SU-DHL-6 (cell line): ENCODE data around the gene ATP23.

Experiments used
- H2AFZ ChIP-seq: fragments of 200-600 bp; sonication (generic); 2 replicates; pipeline ENCODE4 v1.6.1; 2014; ENCODE audit warnings: low read depth, mild to moderate bottlenecking, moderate library complexity, mixed read lengths, antibody characterized with exemption, low read length; ENCODE audit not compliant: severe bottlenecking
- H3F3A ChIP-seq: fragments of 200-600 bp; shearing (Covaris generic); 2 replicates; pipeline ENCODE4 v1.6.0; 2016; ENCODE audit warnings: antibody characterized with exemption, mild to moderate bottlenecking; ENCODE audit not compliant: insufficient read depth
- H3K27ac ChIP-seq: fragments of 200-600 bp; sonication (generic); 2 replicates; pipeline ENCODE4 v1.5.1; 2016; ENCODE audit warnings: low read depth, mild to moderate bottlenecking, low read length, moderate library complexity, mixed read lengths
- H3K27me3 ChIP-seq: fragments of 200-600 bp; sonication (generic), shearing (Covaris generic); 2 replicates; pipeline ENCODE4 v1.6.0; 2014; ENCODE audit warnings: mild to moderate bottlenecking, low read length
- H3K36me3 ChIP-seq: fragments of 200-600 bp; sonication (generic); 2 replicates; pipeline ENCODE4 v1.6.1; 2014; ENCODE audit warnings: mild to moderate bottlenecking, low read length, mixed read lengths
- H3K4me2 ChIP-seq: fragments of 300-600, 200-600 bp; shearing (Covaris generic), sonication (generic); 2 replicates; pipeline ENCODE4 v1.6.0; 2014; ENCODE audit warnings: low read length, low read depth, mild to moderate bottlenecking; ENCODE audit not compliant: poor library complexity, severe bottlenecking
- H3K4me3 ChIP-seq: fragments of 200-600 bp; sonication (generic); 2 replicates; pipeline ENCODE4 v1.5.1; 2014; ENCODE audit warnings: antibody characterized with exemption, low read length, mild to moderate bottlenecking, mixed read lengths; ENCODE audit not compliant: insufficient read depth, poor library complexity, severe bottlenecking
- H3K79me2 ChIP-seq: fragments of 200-600 bp; sonication (generic); 2 replicates; pipeline ENCODE4 v1.6.1; 2014; ENCODE audit warnings: mild to moderate bottlenecking, low read length, moderate library complexity; ENCODE audit not compliant: insufficient read depth
- H3K9ac ChIP-seq: fragments of 200-600 bp; sonication (generic); 2 replicates; pipeline ENCODE4 v1.7.0; 2014; ENCODE audit warnings: mild to moderate bottlenecking, low read length
- H3K9me2 ChIP-seq: fragments of 200-600 bp; sonication (generic); replicated peaks from 2 replicates; pipeline ENCODE4 v1.6.1; 2014; ENCODE audit warnings: low read length; ENCODE audit not compliant: insufficient read depth
- H3K9me3 ChIP-seq: fragments of 200-600 bp; sonication (generic); 2 replicates; pipeline ENCODE4 v1.6.1; 2014; ENCODE audit warnings: low read length, mixed read lengths; ENCODE audit not compliant: insufficient read depth
- H4K20me1 ChIP-seq: fragments of 200-600 bp; sonication (generic); 2 replicates; pipeline ENCODE4 v1.6.1; 2014; ENCODE audit warnings: low read depth, mild to moderate bottlenecking, antibody characterized with exemption, low read length, moderate library complexity, mixed read lengths
- EZH2phosphoT487 ChIP-seq: fragments of 200-600 bp; sonication (generic), shearing (Covaris generic); conservative IDR thresholded peaks from 2 replicates; pipeline ENCODE4 v1.6.1; 2018; ENCODE audit warnings: mild to moderate bottlenecking, antibody characterized with exemption, low read length, moderate library complexity, mixed read lengths
- TF ChIP-seq, protein P1 (sequence below): fragments of 200-600 bp; sonication (generic); IDR thresholded peaks from one replicate; pipeline ENCODE4 v1.5.1; 2017; ENCODE audit warnings: antibody characterized with exemption, mild to moderate bottlenecking, low read length, moderate library complexity; ENCODE audit not compliant: insufficient read depth, poor library complexity, severe bottlenecking

The ATP23 gene

DNA sequence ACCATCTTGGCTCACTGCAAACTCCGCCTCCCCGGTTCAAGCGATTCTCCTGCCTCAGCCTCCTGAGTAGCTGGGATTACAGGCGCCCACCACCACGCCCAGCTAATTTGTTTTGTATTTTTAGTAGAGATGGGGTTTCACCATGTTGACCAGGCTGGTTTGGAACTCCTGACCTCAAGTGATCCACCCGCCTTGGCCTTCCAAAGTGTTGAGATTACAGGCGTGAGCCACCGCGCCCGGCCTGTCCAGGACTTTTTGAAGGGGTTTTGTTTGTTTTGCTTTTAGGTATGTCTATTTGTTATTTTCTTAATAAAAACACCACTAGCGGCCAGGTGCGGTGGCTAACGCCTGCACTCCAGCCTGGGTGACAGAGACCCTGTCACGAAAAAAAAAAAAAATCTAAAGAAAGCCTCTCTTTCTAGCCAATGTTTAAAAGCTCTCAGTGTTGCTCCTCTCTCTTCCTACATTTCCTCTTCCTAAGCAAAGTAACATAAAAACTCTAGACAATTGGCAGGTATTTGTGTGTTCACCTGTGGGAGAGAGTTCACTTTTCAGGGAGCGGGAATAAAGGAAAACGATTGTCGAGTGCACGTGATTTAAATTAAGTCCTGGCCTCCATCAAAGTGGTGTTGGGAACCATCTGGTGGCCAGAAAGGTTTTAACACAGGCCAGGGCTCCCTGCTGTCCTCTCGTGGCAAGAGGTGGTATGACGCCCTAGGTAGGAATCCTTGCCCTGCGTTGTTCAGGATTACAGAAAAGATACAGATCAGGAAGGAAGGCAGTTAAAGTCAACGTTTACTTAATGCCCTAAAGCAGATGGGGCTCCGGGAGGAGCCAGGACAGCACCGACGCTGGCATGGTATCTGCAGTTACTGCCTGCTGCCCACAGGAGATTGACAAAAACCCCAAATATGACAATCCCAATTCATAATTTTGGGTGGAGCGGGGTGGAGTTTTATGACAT is 36.2 kb upstream of the ATP23 start:
- no peaks in the 10 kb centered on the region for H4K20me1 ChIP-seq
- H3K36me3 ChIP-seq, result no peaks in the 10 kb centered on the region
- no peak overlapping the region for H3K27ac ChIP-seq
- H3F3A ChIP-seq, result no peaks in the 10 kb centered on the region
- H2AFZ ChIP-seq, result peak overlapping the region; percentile 99
- peak overlapping the region; percentile 32 for H3K4me3 ChIP-seq
- no peak overlapping the region for H3K9ac ChIP-seq
- H3K9me3 ChIP-seq, result no peaks in the 10 kb centered on the region
- H3K9me2 ChIP-seq, result no peaks in the 10 kb centered on the region
- H3K79me2 ChIP-seq, result no peaks in the 10 kb centered on the region
- no peak for TF ChIP-seq EZH2phosphoT487
- TF ChIP-seq, protein P1, sequence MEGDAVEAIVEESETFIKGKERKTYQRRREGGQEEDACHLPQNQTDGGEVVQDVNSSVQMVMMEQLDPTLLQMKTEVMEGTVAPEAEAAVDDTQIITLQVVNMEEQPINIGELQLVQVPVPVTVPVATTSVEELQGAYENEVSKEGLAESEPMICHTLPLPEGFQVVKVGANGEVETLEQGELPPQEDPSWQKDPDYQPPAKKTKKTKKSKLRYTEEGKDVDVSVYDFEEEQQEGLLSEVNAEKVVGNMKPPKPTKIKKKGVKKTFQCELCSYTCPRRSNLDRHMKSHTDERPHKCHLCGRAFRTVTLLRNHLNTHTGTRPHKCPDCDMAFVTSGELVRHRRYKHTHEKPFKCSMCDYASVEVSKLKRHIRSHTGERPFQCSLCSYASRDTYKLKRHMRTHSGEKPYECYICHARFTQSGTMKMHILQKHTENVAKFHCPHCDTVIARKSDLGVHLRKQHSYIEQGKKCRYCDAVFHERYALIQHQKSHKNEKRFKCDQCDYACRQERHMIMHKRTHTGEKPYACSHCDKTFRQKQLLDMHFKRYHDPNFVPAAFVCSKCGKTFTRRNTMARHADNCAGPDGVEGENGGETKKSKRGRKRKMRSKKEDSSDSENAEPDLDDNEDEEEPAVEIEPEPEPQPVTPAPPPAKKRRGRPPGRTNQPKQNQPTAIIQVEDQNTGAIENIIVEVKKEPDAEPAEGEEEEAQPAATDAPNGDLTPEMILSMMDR, result peak; percentile 100
- H3K27me3 ChIP-seq, result no peaks in the 10 kb centered on the region
- H3K4me2 ChIP-seq, result peak overlapping the region; percentile 36

DNA sequence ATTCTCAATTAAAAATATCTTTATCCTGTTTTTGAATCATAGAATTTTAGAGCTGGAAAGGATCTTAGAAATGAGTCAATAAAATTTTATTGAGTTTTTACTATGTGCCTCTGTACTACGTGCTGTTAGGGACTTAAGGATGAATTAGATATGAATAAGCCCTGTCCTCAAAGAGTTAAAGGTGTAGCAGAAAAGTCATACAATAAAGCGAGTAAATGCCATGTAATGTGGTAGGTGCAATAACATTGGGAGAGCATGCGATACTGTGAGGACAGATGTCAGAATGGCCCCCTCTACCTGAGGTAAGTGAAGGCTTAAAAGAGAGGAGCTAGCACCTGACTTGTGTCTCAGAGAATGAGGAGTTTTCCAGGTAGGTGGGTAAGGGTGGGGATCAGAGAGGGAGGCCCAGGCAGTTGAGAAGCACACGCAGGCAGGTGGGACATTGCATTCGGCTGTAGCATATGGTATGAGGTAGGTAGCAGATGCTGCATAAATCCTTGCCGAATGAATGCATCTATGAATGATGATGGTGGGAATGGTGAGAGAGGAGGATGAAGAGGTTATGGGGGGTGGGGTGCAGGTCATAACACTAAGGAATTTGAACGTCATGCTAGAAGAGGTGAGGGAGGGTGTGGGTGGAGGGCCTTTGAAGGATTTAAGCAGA is 35.4 kb upstream of the ATP23 start:
- Histone ChIP-seq H3K79me2 (no peaks in the 10 kb centered on the region), H3K9me3 (no peaks in the 10 kb centered on the region), H3K27me3 (no peaks in the 10 kb centered on the region), H3K9ac (no peak overlapping the region), H3K9me2 (no peaks in the 10 kb centered on the region), H3K4me3 (no peak overlapping the region), H3K27ac (no peak overlapping the region), H3K4me2 (no peak overlapping the region), H4K20me1 (no peaks in the 10 kb centered on the region), H2AFZ (no peak overlapping the region), H3K36me3 (no peaks in the 10 kb centered on the region), H3F3A (no peaks in the 10 kb centered on the region)
- TF ChIP-seq, protein P1, result no peak
- no peak for TF ChIP-seq EZH2phosphoT487

DNA sequence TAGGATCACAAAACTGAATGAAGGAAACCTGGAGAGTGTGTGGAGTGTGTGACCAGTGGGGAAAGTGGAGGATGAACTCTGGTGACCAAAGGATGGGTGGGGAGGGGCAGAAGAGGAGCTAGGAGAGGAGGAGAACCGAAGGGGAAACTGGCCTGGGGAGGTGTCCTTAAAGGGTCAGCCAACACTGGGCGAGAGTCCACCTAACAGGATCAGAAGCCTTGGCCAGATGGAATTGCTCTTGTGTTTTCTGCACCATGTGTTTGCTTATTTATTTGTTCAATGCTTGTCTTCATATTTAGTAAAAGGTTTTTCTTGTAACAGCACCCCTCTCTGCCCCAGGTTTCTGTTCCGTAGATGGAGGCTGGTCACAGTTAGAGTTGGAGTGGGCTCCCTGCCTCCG is 34.5 kb upstream of the ATP23 start:
- H3K9me3 ChIP-seq, result no peaks in the 10 kb centered on the region
- no peak for TF ChIP-seq EZH2phosphoT487
- TF ChIP-seq, protein P1, result no peak
- H3F3A ChIP-seq, result no peaks in the 10 kb centered on the region
- no peak overlapping the region for H3K27ac ChIP-seq
- no peaks in the 10 kb centered on the region for H3K36me3 ChIP-seq
- H4K20me1 ChIP-seq, result no peaks in the 10 kb centered on the region
- H3K27me3 ChIP-seq, result no peaks in the 10 kb centered on the region
- no peak overlapping the region for H3K4me2 ChIP-seq
- H3K9me2 ChIP-seq, result no peaks in the 10 kb centered on the region
- H2AFZ ChIP-seq, result no peak overlapping the region
- H3K4me3 ChIP-seq, result no peak overlapping the region
- no peak overlapping the region for H3K9ac ChIP-seq
- H3K79me2 ChIP-seq, result no peaks in the 10 kb centered on the region
